ENCODE data around the gene POLR1H. TPM values are rescaled to one million over a fixed set of nuclear protein-coding genes. Genes with fewer than 3 reads are reported as not detected.

The POLR1H gene
- total and polyA plus RNA-seq, 3 donors from 2014 or later, result 29.4 to 56.8 (median 33.7) TPM

DNA sequence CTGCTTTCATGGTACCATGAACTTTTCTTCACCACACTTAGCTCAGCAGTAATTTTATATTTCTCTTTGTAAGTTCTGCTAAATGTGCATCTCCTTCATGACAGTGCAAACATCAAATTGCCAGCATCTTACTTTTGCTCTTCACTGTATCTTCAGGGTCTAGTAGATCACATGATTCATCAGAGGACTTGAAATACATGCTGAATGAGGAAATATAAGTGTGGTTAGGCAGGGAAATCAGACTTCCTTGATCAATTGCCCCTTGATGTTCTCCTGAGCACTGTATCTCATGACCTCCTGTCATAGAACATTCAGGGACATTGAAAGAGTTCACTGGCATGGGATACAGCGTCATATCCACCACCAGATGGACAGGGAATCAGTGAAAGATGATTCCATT is 25.3 kb upstream of the POLR1H start:
- Histone ChIP-seq H3K4me3 (no peak overlapping the region), H3K36me3 (ENCODE audit: low read depth, missing control alignments) (no peaks in the 10 kb centered on the region), H3K27me3 (no peaks in the 10 kb centered on the region), H3K4me1 (no peaks in the 10 kb centered on the region), H3K27ac (no peak overlapping the region), H3K9me3 (no peaks in the 10 kb centered on the region)
- no peak for TF ChIP-seq POLR2A (IDR thresholded peaks at IDR 0.05)
- TF ChIP-seq, protein P1, sequence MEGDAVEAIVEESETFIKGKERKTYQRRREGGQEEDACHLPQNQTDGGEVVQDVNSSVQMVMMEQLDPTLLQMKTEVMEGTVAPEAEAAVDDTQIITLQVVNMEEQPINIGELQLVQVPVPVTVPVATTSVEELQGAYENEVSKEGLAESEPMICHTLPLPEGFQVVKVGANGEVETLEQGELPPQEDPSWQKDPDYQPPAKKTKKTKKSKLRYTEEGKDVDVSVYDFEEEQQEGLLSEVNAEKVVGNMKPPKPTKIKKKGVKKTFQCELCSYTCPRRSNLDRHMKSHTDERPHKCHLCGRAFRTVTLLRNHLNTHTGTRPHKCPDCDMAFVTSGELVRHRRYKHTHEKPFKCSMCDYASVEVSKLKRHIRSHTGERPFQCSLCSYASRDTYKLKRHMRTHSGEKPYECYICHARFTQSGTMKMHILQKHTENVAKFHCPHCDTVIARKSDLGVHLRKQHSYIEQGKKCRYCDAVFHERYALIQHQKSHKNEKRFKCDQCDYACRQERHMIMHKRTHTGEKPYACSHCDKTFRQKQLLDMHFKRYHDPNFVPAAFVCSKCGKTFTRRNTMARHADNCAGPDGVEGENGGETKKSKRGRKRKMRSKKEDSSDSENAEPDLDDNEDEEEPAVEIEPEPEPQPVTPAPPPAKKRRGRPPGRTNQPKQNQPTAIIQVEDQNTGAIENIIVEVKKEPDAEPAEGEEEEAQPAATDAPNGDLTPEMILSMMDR (IDR thresholded peaks at IDR 0.05), result no peak
- WGBS, 2 donors, result 94 to 96% methylated on average over 1 of the region's 1 CpG
- DNase-seq, result no peak
- intact Hi-C loops (cut with DNase I; ENCODE audit: low total_unique reads), result no loop called here

DNA sequence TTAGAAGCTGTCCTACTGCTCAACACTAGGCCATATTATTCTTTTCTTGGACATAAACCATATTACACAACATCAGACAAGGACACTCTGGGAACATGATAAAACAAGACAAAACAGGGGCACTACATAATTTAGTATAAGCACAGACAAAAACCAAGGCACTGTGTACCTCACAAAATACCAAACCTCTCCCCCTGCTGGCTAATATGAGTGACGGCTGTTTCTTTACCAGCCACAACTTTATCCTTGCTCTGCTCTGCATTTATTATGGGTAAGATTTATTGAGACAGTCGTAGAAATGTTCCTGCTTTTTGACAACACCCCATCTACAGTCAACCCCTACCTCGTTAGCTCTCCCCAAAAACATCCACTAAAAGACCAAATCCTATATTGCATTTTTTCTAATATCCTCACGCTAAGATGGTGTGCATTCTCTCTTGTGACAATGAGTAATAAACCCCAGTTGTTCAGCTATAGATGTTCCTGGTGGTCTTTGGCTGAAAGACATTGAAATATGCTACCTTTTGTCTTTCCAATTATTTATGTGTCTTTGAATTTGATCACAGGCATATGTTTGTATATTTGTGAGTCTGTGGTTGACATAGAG is 23.8 kb upstream of the POLR1H start:
- Histone ChIP-seq H3K4me1 (no peaks in the 10 kb centered on the region), H3K9me3 (no peaks in the 10 kb centered on the region), H3K4me3 (no peak overlapping the region), H3K27ac (no peak overlapping the region), H3K27me3 (no peaks in the 10 kb centered on the region), H3K36me3 (ENCODE audit: low read depth, missing control alignments) (no peaks in the 10 kb centered on the region)
- 60 to 63% methylated on average over 4 of the region's 4 CpGs for whole genome bisulfite sequencing, 2 donors
- DNase-seq, result no peak
- TF ChIP-seq POLR2A (IDR thresholded peaks at IDR 0.05), result no peak
- TF ChIP-seq, protein P1 (IDR thresholded peaks at IDR 0.05), result peak in 2 of 3 experiments; percentile 23 to 45
- intact Hi-C loops (cut with DNase I; ENCODE audit: low total_unique reads), result no loop called here

DNA sequence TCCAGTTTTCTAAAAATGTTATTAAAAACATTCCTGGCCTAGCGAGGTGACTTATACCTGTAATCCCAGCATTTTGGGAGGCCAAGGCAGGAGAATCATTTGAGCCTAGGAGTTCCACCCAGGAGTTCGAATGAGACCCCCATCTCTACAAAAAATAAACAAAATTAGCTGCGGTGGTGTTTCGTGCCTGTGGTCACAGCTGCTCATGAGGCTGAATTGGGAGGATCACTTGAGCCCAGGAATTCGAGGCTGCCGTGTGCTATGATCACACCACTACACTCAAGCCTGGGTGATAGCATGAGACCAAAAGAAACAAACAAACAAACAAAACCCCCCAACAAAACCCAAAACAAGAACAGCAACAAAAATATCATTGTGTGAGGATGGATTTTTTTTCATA is 19.8 kb upstream of the POLR1H start:
- no peak for DNase-seq
- Histone ChIP-seq H3K27me3 (no peaks in the 10 kb centered on the region), H3K36me3 (ENCODE audit: low read depth, missing control alignments) (no peaks in the 10 kb centered on the region), H3K9me3 (no peaks in the 10 kb centered on the region), H3K27ac (no peak overlapping the region), H3K4me1 (no peaks in the 10 kb centered on the region), H3K4me3 (no peak overlapping the region)
- 73 to 90% methylated on average over 6 of the region's 6 CpGs for WGBS, 2 donors
- intact Hi-C loops (cut with DNase I; ENCODE audit: low total_unique reads), result no loop called here
- TF ChIP-seq, protein P1 (IDR thresholded peaks at IDR 0.05), result no peak
- TF ChIP-seq POLR2A (IDR thresholded peaks at IDR 0.05), result no peak

DNA sequence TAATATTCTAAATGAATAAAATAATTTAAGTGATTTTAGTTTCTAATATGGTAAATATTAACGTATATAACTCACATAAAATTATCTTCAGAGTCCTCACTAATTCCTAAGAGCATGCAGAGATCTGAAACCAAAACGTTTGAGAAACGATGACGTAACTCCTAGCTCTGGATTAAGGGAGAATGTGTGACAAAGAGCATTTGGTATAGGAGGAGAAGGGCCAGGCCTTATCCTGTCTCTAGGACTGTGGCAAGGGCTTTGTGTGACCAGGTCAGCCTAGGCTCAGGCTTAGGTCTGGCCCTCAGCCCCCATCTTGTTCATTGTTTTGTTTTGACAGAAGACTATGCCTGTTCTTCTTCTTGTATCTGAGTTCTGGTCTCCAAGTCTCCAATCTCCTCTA is 19.2 kb upstream of the POLR1H start:
- H3K36me3 ChIP-seq (ENCODE audit: low read depth, missing control alignments), result no peaks in the 10 kb centered on the region
- H3K4me3 ChIP-seq, result no peak overlapping the region
- WGBS, 2 donors, result 80% methylated on average over 4 of the region's 4 CpGs
- no peaks in the 10 kb centered on the region for H3K9me3 ChIP-seq
- H3K4me1 ChIP-seq, result no peaks in the 10 kb centered on the region
- no peak for DNase-seq
- intact Hi-C loops (cut with DNase I; ENCODE audit: low total_unique reads), result no loop called here
- H3K27ac ChIP-seq, result no peak overlapping the region
- no peak for TF ChIP-seq POLR2A (IDR thresholded peaks at IDR 0.05)
- TF ChIP-seq, protein P1 (IDR thresholded peaks at IDR 0.05), result no peak
- no peaks in the 10 kb centered on the region for H3K27me3 ChIP-seq

DNA sequence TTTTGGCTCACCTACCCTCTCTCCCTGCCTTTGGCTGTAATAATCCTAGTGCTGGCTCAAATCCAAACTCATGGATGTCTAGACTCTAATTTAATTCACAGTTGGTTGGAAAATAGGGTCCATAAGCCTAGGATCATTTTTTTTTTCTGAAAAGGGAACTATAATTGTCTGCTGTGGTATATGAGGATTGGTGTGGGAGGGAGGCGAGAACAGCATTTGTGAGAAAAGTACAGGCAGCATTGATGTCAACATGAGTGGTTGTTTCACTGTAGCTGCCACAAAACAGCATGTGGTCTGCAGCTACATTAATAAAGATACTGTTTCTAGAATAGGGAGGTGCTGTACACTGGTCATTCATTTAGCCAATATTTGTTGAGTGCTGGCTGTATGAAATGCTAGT is 18.6 kb upstream of the POLR1H start:
- no peak for DNase-seq
- TF ChIP-seq, protein P1 (IDR thresholded peaks at IDR 0.05), result no peak
- no peak for TF ChIP-seq POLR2A (IDR thresholded peaks at IDR 0.05)
- Histone ChIP-seq H3K4me1 (no peaks in the 10 kb centered on the region), H3K27ac (no peak overlapping the region), H3K9me3 (no peaks in the 10 kb centered on the region), H3K4me3 (no peak overlapping the region), H3K36me3 (ENCODE audit: low read depth, missing control alignments) (no peaks in the 10 kb centered on the region), H3K27me3 (no peaks in the 10 kb centered on the region)
- WGBS, 2 donors, result 85 to 100% methylated on average over 1 of the region's 1 CpG
- intact Hi-C loops (cut with DNase I; ENCODE audit: low total_unique reads), result no loop called here
